UCSD-AML1 (cell line): Measurements from ENCODE around the gene DLAT.
A peak's percentile ranks its signal among the peaks of the same experiment; 100 is the strongest.
"Not testable (repeated sequence)": the region's sequence is repeated elsewhere in the genome, so short reads cannot be mapped to it uniquely, and the experiment has no call there.

Experiments
- DNase-seq: peaks from one replicate; lab custom pipeline; 2025; ENCODE audit not compliant: unreplicated experiment; lab: John Stamatoyannopoulos, UW

DLAT gene

DNA sequence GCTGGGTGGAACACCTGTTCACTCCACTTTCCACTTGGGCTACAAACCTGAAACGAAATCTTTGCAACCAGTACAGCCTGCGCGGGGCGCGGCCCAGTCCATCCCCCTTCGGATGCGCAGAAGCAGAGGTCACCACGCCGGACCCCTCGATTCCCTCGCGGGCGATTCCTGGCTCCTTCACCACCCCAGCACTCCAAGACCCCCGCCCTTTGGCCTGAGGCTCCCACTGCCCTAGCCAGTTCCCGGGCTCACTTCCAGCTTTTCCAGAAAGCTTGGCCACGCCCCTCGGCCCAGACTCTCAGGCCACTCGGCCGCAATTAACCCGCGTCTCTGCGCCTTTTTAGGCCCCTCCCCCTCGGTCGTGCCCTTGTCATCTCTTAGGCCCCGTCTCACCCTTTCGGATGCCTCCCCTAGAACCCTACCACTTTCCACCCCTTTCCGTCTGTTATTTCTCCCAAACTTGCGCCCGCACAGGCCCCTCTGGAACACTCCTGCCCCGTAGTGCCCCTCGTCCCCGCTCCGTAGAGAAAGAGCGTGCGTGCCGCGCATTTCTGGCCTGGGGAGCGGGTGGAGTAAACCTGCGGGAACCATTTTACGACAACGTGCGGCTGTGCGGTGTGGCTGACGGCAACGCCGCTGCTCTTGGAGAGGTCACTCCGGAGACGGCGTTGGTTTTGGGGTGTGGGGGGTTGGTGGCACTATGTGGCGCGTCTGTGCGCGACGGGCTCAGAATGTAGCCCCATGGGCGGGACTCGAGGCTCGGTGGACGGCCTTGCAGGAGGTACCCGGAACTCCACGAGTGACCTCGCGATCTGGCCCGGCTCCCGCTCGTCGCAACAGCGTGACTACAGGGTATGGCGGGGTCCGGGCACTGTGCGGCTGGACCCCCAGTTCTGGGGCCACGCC is at the start of gene DLAT:
TSS of gene DLAT (plus strand) at position 636 of the 906 bp plus-strand sequence. CDS start at position 701, 65 bp downstream.
- DNase-seq = peak; percentile 91

DNA sequence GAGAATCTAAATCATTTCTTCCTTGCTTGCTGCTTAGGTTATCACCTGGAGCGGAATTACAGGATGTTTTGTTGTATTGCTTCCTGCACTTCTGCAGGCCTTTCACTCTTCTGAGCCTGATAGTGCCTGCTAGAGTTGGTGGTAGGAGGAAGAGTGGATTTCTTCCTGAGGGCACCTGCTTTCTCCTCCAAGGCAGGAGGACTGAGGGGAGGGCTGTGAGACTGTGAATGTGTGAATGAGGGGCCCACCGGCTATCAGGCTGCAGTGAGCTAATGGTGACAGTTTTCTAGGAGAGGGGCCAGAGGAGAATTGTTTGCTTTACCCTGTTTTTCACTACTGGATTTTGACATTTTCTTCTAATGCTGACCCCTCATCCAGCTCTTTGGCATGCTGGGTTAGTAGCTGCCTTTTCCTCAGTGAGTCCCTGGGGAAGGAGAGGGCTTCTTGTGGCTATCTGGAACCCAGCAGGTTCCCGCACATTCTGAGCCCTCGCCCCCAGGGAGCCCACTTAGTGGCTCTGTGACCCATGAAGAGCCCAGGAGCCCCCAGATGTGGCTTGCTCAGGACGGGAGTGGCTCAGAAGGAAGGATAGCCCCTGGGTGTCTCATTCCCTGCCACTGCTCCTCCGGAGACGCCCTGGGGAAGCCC is 49.0 kb upstream of the DLAT start:
- no peak for DNase-seq

GRCh38 chr11:111976767-111977145 is 48.5 kb upstream of the DLAT start:
- no peak for DNase-seq

DNA sequence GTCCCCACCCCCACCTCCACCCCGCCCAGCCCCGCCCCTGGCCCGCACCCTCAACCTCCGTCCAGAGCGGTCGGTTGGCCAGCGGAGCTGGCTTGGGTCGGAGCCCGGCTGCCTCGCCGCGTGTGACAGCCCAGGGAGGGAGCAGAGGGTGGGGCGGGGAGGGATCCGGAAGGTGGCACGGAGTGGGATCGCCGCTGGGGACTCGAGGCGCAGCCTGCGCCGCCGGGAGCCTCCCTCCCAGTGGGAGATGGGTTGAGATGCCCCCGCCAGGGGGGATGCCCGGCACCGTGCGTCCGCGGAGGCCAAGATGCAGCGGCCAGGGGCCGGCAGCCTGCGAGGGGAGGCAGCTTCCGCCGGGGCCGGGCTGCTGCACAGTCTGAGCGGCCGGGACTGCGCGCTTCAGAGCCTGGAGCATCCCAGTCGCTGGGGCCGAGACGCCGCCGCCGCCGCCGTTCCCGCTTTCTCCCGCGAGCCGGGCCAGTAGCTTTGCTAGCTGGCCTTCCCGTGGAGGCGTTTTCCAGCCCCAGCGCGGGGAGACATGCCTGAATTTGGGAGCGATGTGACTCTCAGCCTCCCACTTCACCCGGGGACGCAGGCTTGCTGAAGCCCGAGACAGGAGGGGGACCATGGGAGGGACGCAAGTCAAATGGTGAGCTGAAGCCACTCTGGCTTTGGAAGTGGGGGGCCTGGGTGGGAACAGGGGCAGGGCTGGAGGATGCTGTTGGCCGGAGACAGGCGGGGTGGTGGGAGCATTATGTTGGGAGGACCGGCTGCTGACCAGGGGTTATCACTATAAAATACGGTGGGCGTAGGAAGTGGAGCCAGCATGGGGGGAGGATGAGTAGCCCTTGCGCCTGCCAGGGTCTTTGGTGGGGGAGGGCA is 47.8 kb upstream of the DLAT start:
- DNase-seq = no peak

DNA sequence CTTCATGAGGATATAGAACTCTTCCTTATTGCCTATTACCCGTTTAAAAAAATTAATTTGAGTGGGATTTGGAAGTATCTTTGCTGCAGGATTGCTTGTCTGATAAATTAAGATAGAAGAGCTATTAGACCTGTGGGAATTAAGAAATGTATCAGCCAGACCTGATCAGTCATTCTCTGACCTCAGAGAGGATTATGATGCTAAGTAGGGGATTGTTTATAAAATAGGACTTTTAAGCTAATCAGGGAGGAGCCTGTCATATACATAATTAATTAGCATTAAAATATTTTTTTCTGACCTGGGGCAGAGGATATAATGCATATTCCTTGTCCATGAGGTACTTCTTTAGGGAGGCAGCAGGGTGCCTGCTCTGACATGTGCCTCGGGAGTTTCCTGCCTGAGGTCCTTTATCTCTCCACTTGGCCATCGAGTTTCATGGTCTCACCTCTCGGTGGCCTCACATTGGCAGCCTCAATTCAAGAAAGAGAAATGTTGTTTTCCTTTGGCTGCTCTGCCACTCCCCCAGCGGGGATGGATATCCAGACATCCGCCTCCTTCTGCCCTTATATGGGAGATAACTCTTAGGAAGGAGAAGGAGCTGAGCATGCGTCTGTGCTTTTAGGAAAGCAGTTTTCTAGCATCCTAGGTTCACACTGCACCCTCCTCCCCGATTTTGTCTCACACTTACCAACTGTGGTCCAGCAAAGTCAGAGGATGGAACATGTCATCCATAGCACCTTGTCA is 47.0 kb upstream of the DLAT start:
- no peak for DNase-seq

DNA sequence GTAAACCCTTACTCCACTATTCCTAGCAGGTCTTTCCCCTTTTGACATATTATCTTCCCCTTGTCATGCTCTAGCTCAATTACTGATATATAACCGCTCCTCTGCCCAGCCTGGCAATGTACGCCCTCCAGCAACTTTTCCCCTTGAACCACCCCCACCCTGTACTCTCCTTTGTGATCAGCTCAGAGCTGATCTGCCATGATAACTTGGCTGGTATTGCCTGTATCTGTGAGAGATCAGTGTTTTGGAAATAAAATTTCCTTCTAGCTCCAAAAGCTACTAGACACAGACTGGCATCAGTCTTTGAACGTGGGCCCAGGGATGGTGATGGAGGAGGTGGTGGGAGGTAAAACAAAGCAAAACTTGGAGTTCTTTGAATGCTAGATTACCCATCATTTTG is 45.1 kb upstream of the DLAT start:
- no peak for DNase-seq

GRCh38 chr11:111981270-111981669 is 43.9 kb upstream of the DLAT start:
- no peak for DNase-seq

- no peak for DNase-seq
Observed at GRCh38 chr11:111982019-111982464, 43.2 kb upstream of the DLAT start.

DNA sequence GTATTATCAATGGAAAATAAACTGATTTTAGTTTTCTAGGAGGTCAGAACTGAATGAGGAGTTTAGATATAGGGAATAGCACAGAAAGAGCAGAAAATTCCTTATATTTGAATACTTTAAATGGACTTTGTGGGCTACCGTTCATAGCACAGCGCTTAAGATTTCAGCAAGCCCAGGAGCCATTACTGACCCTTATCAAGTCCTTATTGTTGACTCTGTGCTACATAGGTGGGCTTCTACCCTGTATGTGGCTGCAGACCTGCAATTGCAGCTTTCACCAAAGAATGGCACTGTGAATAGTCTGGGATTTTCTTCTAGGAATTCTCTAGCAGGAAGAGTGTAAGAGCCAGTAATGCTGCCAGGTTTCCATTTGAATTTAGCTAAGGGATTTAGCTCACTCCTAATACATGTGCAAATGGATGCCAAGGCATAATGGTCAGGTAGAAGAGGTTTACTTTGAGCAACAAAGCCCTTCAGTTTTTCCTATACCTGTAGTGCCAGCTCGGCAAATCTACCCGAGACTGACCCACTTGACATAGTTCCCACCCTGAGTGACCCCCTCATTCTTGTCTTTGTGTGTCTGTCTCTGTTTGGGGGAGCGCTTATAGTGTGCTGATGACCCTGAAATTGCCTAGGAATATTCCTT is 42.5 kb upstream of the DLAT start:
- DNase-seq = no peak

- DNase-seq = no peak
Observed at GRCh38 chr11:111983187-111983986, 41.8 kb upstream of the DLAT start.

DNA sequence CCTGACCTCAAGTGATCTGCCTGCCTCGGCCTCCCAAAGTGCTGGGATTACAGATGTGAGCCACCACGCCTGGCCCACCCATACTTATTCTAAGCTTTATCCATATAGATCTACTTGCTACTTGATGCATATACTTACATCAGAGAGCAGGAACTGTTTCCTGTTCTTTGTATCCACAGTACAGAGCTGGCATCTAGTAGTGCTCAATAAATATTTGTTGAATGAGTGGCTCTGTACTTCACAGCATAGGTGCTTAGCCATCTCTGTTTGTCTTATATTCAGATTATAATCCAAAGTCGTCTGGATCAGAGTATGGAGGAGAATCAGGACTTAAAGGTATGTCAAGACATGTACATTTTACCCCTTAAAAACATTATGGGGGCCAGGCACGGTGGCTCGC is 38.6 kb upstream of the DLAT start:
- DNase-seq = no peak

- DNase-seq = no peak
Observed at GRCh38 chr11:111990381-111990780, 34.8 kb upstream of the DLAT start.

DNA sequence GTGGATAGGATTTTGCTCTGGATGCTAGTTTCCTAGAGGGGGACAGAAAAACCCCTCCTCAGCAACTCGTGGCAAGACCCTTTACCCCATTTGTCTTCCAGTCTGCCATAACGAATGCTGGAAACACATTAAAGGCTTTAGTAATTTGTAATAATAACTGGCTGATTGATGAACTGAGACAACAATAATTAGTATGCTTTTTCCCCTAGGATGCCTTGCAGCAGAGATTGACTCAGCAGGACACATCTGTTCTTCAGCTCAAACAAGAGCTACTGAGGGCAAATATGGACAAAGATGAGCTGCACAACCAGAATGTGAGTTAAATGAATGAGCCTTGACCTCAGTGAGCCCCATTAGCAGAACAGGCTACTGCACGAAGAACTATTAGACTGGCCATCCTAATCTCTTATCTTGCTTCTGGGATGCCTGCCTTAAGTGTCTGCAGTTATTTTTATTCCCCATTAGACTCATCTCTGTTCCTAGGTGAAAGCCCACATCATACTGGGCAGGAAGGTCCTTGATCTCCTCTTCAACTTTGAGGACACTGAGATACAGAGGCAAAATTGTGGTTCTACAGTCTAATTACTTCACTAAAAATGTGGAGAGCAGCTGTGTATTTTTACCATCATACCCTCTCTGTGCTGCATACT is 32.9 kb upstream of the DLAT start:
- DNase-seq = no peak

DNA sequence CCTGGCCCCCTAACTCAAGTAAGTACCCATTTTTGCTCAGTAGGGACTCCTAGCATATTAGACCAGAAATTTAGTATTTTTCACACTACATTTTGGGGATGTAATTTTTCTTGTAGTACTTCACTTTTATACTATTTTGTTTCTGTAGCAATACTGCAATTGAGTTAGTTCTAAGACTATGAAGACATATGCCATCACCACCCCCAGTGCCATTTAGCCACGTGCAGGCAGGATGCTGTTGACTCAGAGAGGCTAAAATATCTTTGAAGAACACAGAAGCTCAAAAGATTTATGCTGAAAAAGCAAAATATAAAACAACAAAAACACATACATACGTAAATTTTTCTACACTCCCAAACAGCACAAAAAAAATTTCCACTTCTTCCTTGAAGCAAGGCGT is 29.1 kb upstream of the DLAT start:
- DNase-seq = no peak

DNA sequence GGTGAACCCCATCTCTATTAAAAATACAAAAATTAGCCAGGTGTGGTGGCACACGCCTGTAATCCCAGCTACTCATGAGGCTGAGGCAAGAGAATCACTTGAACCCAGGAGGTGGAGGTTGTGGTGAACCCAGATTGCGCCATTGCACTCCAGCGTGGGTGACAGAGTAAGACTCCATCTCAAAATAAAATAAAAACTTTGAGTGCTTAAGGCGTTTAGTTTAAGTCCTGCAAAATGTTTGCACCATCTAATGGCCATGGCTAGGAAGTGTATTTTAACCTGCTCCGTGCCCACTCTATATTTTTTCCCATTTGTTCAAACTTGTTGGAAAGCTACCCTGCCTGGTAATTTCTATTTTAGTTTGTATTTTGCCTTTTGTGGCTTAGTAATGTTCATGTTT is 28.5 kb upstream of the DLAT start:
- not testable (repeated sequence) for DNase-seq

GRCh38 chr11:111999111-111999510 is 26.1 kb upstream of the DLAT start:
- DNase-seq = no peak

DNA sequence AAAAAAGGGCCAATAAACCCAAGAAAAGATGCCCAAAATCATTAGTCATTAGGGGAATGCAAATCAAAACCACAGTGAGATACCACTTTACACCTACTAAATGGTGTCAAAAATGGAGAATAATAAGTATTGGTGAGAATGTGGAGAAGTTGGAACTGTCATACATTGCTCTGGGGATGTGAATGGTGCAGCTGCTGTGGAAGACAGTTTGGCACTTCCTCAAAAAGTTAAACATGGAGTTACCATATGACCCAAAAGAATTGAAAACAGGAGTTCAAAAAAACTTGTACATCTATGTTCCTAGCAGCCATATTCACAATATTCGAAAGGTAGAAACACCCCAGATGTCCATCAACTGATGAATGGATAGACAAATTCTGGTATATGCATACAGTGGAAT is 24.5 kb upstream of the DLAT start:
- DNase-seq = no peak

- DNase-seq = no peak
Observed at GRCh38 chr11:112002491-112003216, 22.6 kb upstream of the DLAT start.
